Measurements from ENCODE around the gene SLX1B.
"Not testable (repeated sequence)": the region's sequence is repeated elsewhere in the genome, so short reads cannot be mapped to it uniquely, and the experiment has no call there.

The SLX1B gene

GRCh38 chr16:29454269-29454668, at the start of gene SLX1B, which contains the start of gene BOLA2:
TSS of gene SLX1B (plus strand) at chr16:29454533.
TSS of gene BOLA2 (minus strand) at chr16:29454351. CDS start at chr16:29454253, 98 bp downstream.
- not testable (repeated sequence) for DNase-seq (ENCODE audit: low read depth in 2 of 2)

GRCh38 chr16:29405249-29405648, 49.1 kb upstream of the SLX1B start:
- DNase-seq (ENCODE audit: low read depth in 2 of 2), result not testable (repeated sequence)

GRCh38 chr16:29423587-29423986, 30.7 kb upstream of the SLX1B start:
- not testable (repeated sequence) for DNase-seq (ENCODE audit: low read depth in 2 of 2)

GRCh38 chr16:29425390-29425789, 28.9 kb upstream of the SLX1B start:
- not testable (repeated sequence) for DNase-seq (ENCODE audit: low read depth in 2 of 2)

- not testable (repeated sequence) for DNase-seq (ENCODE audit: low read depth in 2 of 2)
Measured at GRCh38 chr16:29453754-29454153, 579 bp upstream of the SLX1B start.

GRCh38 chr16:29454828-29455227, 495 bp downstream of the SLX1B start:
- DNase-seq (ENCODE audit: low read depth in 2 of 2), result not testable (repeated sequence)

- DNase-seq (ENCODE audit: low read depth in 2 of 2), result not testable (repeated sequence)
Measured at GRCh38 chr16:29457660-29458059, 3.3 kb downstream of the SLX1B start.

GRCh38 chr16:29459706-29460646, 5.6 kb downstream of the SLX1B start, which contains the start of gene SULT1A4:
TSS of gene SULT1A4 (plus strand) at chr16:29459913. CDS start at chr16:29461386, 1,473 bp downstream.
- DNase-seq (ENCODE audit: low read depth in 2 of 2), result not testable (repeated sequence)

GRCh38 chr16:29460647-29461030, 6.3 kb downstream of the SLX1B start:
- not testable (repeated sequence) for DNase-seq (ENCODE audit: low read depth in 2 of 2)

GRCh38 chr16:29465985-29466824, 11.9 kb downstream of the SLX1B start:
- not testable (repeated sequence) for DNase-seq (ENCODE audit: low read depth in 2 of 2)

- not testable (repeated sequence) for DNase-seq (ENCODE audit: low read depth in 2 of 2)
Measured at GRCh38 chr16:29466904-29467303, 12.6 kb downstream of the SLX1B start.

- DNase-seq (ENCODE audit: low read depth in 2 of 2), result not testable (repeated sequence)
Measured at GRCh38 chr16:29467654-29468366, 13.5 kb downstream of the SLX1B start.

- DNase-seq (ENCODE audit: low read depth in 2 of 2), result peak; percentile 8 to 14
Measured at GRCh38 chr16:29469660-29470059, 15.3 kb downstream of the SLX1B start.

GRCh38 chr16:29472065-29472464, 17.7 kb downstream of the SLX1B start:
- DNase-seq (ENCODE audit: low read depth in 2 of 2), result not testable (repeated sequence)

- not testable (repeated sequence) for DNase-seq (ENCODE audit: low read depth in 2 of 2)
Measured at GRCh38 chr16:29482276-29482675, 27.9 kb downstream of the SLX1B start.

GRCh38 chr16:29506308-29506707, 52.0 kb downstream of the SLX1B start, which contains the start of gene NPIPB12:
TSS of gene NPIPB12 (minus strand) at chr16:29506408.
- not testable (repeated sequence) for DNase-seq (ENCODE audit: low read depth in 2 of 2)
